Putamen (tissue), 1 donor: Measurements from ENCODE around the gene ASB12.

Experiments used
- DNase-seq: peaks from one replicate; pipeline ENCODE4 v3.0.0-alpha.2; 2016; ENCODE audit warnings: low spot score

The ASB12 gene

GRCh38 chrX:64186974-64187761, 43.2 kb downstream of the ASB12 start:
- DNase-seq, result no peak

GRCh38 chrX:64184396-64184795, 46.0 kb downstream of the ASB12 start:
- DNase-seq, result no peak

- no peak for DNase-seq
Observed at GRCh38 chrX:64182208-64182607, 48.2 kb downstream of the ASB12 start.

- no peak for DNase-seq
Observed at GRCh38 chrX:64176876-64177275, 53.5 kb downstream of the ASB12 start.
